Measurements from ENCODE around the gene CDCA5.

DNA sequence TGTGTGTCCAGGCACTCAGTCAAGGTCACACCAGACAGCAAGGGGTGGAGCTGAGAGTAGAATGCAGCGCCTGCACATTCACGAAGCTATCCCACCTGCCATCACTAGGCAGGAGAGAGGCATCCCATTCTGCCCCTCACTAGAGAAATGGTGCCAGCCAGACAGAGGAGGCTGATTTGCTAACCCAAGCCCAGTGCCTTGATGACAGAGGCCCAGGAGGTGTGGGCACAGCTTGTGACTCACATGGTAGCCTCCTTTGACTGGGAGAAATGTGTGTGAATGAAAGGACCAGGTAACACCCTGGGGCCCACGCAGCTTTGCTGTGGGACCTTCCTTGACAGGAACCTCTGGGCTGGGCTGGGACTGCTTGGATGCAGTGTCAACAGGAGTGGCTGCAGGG, 20.3 kb downstream of the CDCA5 start:
- TF ChIP-seq, protein P1, sequence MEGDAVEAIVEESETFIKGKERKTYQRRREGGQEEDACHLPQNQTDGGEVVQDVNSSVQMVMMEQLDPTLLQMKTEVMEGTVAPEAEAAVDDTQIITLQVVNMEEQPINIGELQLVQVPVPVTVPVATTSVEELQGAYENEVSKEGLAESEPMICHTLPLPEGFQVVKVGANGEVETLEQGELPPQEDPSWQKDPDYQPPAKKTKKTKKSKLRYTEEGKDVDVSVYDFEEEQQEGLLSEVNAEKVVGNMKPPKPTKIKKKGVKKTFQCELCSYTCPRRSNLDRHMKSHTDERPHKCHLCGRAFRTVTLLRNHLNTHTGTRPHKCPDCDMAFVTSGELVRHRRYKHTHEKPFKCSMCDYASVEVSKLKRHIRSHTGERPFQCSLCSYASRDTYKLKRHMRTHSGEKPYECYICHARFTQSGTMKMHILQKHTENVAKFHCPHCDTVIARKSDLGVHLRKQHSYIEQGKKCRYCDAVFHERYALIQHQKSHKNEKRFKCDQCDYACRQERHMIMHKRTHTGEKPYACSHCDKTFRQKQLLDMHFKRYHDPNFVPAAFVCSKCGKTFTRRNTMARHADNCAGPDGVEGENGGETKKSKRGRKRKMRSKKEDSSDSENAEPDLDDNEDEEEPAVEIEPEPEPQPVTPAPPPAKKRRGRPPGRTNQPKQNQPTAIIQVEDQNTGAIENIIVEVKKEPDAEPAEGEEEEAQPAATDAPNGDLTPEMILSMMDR (IDR thresholded peaks at IDR 0.05 in 2 of 3, conservative IDR thresholded peaks at IDR 0.05 in 1 of 3; ENCODE audit: borderline replicate concordance in 1 of 3, insufficient read depth in 1 of 3, low read depth in 2 of 3, low read length in 2 of 3), result no peak
- no peak for TF ChIP-seq ELF1 (IDR thresholded peaks at IDR 0.05; ENCODE audit: borderline replicate concordance, low read depth)
- no peak for TF ChIP-seq RAD21 (IDR thresholded peaks at IDR 0.05; ENCODE audit: low read depth)
- no peak for TF ChIP-seq POLR2A (IDR thresholded peaks at IDR 0.05; ENCODE audit: borderline replicate concordance, extremely low read depth, insufficient read depth, insufficient read length)
- no peak for TF ChIP-seq EGR1 (IDR thresholded peaks at IDR 0.05; ENCODE audit: low read depth)
- TF ChIP-seq, protein P2, sequence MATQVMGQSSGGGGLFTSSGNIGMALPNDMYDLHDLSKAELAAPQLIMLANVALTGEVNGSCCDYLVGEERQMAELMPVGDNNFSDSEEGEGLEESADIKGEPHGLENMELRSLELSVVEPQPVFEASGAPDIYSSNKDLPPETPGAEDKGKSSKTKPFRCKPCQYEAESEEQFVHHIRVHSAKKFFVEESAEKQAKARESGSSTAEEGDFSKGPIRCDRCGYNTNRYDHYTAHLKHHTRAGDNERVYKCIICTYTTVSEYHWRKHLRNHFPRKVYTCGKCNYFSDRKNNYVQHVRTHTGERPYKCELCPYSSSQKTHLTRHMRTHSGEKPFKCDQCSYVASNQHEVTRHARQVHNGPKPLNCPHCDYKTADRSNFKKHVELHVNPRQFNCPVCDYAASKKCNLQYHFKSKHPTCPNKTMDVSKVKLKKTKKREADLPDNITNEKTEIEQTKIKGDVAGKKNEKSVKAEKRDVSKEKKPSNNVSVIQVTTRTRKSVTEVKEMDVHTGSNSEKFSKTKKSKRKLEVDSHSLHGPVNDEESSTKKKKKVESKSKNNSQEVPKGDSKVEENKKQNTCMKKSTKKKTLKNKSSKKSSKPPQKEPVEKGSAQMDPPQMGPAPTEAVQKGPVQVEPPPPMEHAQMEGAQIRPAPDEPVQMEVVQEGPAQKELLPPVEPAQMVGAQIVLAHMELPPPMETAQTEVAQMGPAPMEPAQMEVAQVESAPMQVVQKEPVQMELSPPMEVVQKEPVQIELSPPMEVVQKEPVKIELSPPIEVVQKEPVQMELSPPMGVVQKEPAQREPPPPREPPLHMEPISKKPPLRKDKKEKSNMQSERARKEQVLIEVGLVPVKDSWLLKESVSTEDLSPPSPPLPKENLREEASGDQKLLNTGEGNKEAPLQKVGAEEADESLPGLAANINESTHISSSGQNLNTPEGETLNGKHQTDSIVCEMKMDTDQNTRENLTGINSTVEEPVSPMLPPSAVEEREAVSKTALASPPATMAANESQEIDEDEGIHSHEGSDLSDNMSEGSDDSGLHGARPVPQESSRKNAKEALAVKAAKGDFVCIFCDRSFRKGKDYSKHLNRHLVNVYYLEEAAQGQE (IDR thresholded peaks at IDR 0.05; ENCODE audit: low read depth), result no peak
- TF ChIP-seq CEBPB (IDR thresholded peaks at IDR 0.05; ENCODE audit: low read depth), result no peak
- no peak for TF ChIP-seq FOSL1 (IDR thresholded peaks at IDR 0.05; ENCODE audit: low read depth)
- no peak for TF ChIP-seq SRF (IDR thresholded peaks at IDR 0.05; ENCODE audit: low read depth)
